ENCODE results near the gene SLC7A6. TPM values are rescaled to one million over a fixed set of nuclear protein-coding genes. Genes with fewer than 3 reads are reported as not detected.

The SLC7A6 gene
- total and polyA plus RNA-seq, 2 of the 8 experiments (the other 6 are each of a cell fraction or from before 2014, with no cell fraction given) = 28.0 to 37.8 TPM

GRCh38 chr16:68237243-68238028 is 26.9 kb upstream of the SLC7A6 start (continued):
- TF ChIP-seq, protein P1, sequence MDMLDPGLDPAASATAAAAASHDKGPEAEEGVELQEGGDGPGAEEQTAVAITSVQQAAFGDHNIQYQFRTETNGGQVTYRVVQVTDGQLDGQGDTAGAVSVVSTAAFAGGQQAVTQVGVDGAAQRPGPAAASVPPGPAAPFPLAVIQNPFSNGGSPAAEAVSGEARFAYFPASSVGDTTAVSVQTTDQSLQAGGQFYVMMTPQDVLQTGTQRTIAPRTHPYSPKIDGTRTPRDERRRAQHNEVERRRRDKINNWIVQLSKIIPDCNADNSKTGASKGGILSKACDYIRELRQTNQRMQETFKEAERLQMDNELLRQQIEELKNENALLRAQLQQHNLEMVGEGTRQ (IDR thresholded peaks at IDR 0.05; ENCODE audit: low read length) = no peak
- no peak for TF ChIP-seq CBX8 (IDR thresholded peaks at IDR 0.05; ENCODE audit: borderline replicate concordance, low read depth, low read length)
- TF ChIP-seq TBP (IDR thresholded peaks at IDR 0.05; ENCODE audit: low read depth, low read length) = peak; percentile 91
- TF ChIP-seq EP300 (IDR thresholded peaks at IDR 0.05; ENCODE audit: borderline replicate concordance in 1 of 2, low read depth in 2 of 2, low read length in 2 of 2) = peak in 1 of 2 experiments; percentile 24; a peak in 1 of 3 replicates
- TF ChIP-seq GABPA (IDR thresholded peaks at IDR 0.05; ENCODE audit: borderline replicate concordance, insufficient read depth, low read length) = no peak
- 0 out of 4 replicates have a peak, but pooled peaks of 1 of the 2 experiments have one; percentile 47 for TF ChIP-seq SIN3A (conservative IDR thresholded peaks at IDR 0.05 in 1 of 2, IDR thresholded peaks at IDR 0.05 in 1 of 2; ENCODE audit: low read depth in 1 of 2, low read length in 2 of 2)
- no peak for TF ChIP-seq KDM5A (IDR thresholded peaks at IDR 0.05; ENCODE audit: low read length)
- peak; percentile 45 for TF ChIP-seq PHF8 (conservative IDR thresholded peaks at IDR 0.05; ENCODE audit: low read depth, low read length)
- no peak for TF ChIP-seq FOSL1 (IDR thresholded peaks at IDR 0.05; ENCODE audit: insufficient read depth, low read depth, low read length)
- peak in 1 of 2 experiments; percentile 76; a peak in 1 of 4 replicates for TF ChIP-seq HDAC2 (IDR thresholded peaks at IDR 0.05; ENCODE audit: borderline replicate concordance in 1 of 2, low read depth in 2 of 2, low read length in 2 of 2)
